OCI-LY1 (cell line): ENCODE data around the gene EPPIN.

Experiments used
- H2AFZ ChIP-seq: fragments of 200-600 bp; sonication (generic), shearing (Covaris generic); 2 replicates; pipeline ENCODE4 v1.6.0; 2014; ENCODE audit warnings: antibody characterized with exemption, mild to moderate bottlenecking, low read length
- H3F3A ChIP-seq: fragments of 200-600 bp; sonication (generic), shearing (Covaris generic); 2 replicates; pipeline ENCODE4 v1.6.0; 2014; ENCODE audit warnings: mild to moderate bottlenecking, antibody characterized with exemption, low read length, moderate library complexity; ENCODE audit not compliant: insufficient read depth
- H3K27ac ChIP-seq: fragments of 200-600 bp; sonication (generic); 2 replicates; pipeline ENCODE4 v1.5.1; 2014; ENCODE audit warnings: low read length, mixed run types, mild to moderate bottlenecking, low read depth; ENCODE audit not compliant: poor library complexity, severe bottlenecking
- H3K27me3 ChIP-seq: fragments of 200-600 bp; sonication (generic); 2 replicates; pipeline ENCODE4 v1.6.0; 2014; ENCODE audit warnings: antibody characterized with exemption, mild to moderate bottlenecking, low read length, moderate library complexity; ENCODE audit not compliant: insufficient read depth
- H3K36me3 ChIP-seq: fragments of 200-600 bp; sonication (generic); 2 replicates; pipeline ENCODE4 v1.6.1; 2014; ENCODE audit warnings: mild to moderate bottlenecking, antibody characterized with exemption, low read length, moderate library complexity, mixed read lengths; ENCODE audit not compliant: insufficient read depth
- H3K4me1 ChIP-seq: fragments of 200-600 bp; sonication (generic); 2 replicates; pipeline ENCODE4 v1.5.1; 2014; ENCODE audit warnings: mild to moderate bottlenecking, low read length, moderate library complexity; ENCODE audit not compliant: insufficient read depth, severe bottlenecking
- H3K4me2 ChIP-seq: fragments of 200-600 bp; sonication (generic), shearing (Covaris generic); 2 replicates; pipeline ENCODE4 v1.6.1; 2014; ENCODE audit warnings: low read length
- H3K4me3 ChIP-seq: fragments of 200-600 bp; sonication (generic); 2 replicates; pipeline ENCODE4 v1.5.1; 2014; ENCODE audit warnings: low read length, low read depth, mild to moderate bottlenecking, mixed read lengths; ENCODE audit not compliant: poor library complexity, severe bottlenecking
- H3K79me2 ChIP-seq: fragments of 200-600 bp; shearing (Covaris generic); 2 replicates; pipeline ENCODE4 v1.6.1; 2016; ENCODE audit warnings: mixed run types, low read length, mixed read lengths; ENCODE audit not compliant: insufficient read depth
- H3K9ac ChIP-seq: fragments of 200-600 bp; sonication (generic), shearing (Covaris generic); 2 replicates; pipeline ENCODE4 v1.6.1; 2014; ENCODE audit warnings: mild to moderate bottlenecking, low read length, mixed read lengths
- H3K9me2 ChIP-seq: fragments of 200-600 bp; sonication (generic), shearing (Covaris generic); 2 replicates; pipeline ENCODE4 v1.6.1; 2014; ENCODE audit warnings: low read depth, mild to moderate bottlenecking, low read length, mixed read lengths
- H3K9me3 ChIP-seq: fragments of 200-600 bp; shearing (Covaris generic); 2 replicates; pipeline ENCODE4 v1.6.1; 2014; ENCODE audit warnings: low read length, mixed read lengths
- H4K20me1 ChIP-seq: fragments of 200-600 bp; sonication (generic), shearing (Covaris generic); 2 replicates; pipeline ENCODE4 v1.6.0; 2016; ENCODE audit warnings: mild to moderate bottlenecking, low read length; ENCODE audit not compliant: insufficient read depth
- CTCF ChIP-seq: fragments of 200-600 bp; sonication (generic), shearing (Covaris generic); IDR thresholded peaks from 2 replicates; pipeline ENCODE4 v1.5.1; 2017; ENCODE audit warnings: mild to moderate bottlenecking, antibody characterized with exemption, low read length, moderate library complexity, mixed read lengths
- EZH2 ChIP-seq: fragments of 200-600 bp; sonication (generic), shearing (Covaris generic); IDR thresholded peaks from 2 replicates; pipeline ENCODE4 v1.8.0; 2017; ENCODE audit warnings: borderline replicate concordance, mixed run types, mild to moderate bottlenecking, antibody characterized with exemption, low read length, moderate library complexity, mixed read lengths

The EPPIN gene

GRCh38 chr20:45508068-45508886, 38.9 kb downstream of the EPPIN start:
- no peaks in the 10 kb centered on the region for H3F3A ChIP-seq
- no peaks in the 10 kb centered on the region for H3K79me2 ChIP-seq
- no peaks in the 10 kb centered on the region for H3K36me3 ChIP-seq
- H3K27me3 ChIP-seq, result no peaks in the 10 kb centered on the region
- H3K4me3 ChIP-seq, result no peak overlapping the region
- no peaks in the 10 kb centered on the region for H3K4me1 ChIP-seq
- no peak overlapping the region for H3K9ac ChIP-seq
- H4K20me1 ChIP-seq, result no peaks in the 10 kb centered on the region
- TF ChIP-seq CTCF (no peak), EZH2 (no peak)
- H3K27ac ChIP-seq, result no peak overlapping the region
- H3K9me2 ChIP-seq, result no peaks in the 10 kb centered on the region
- H3K4me2 ChIP-seq, result no peak overlapping the region
- H2AFZ ChIP-seq, result no peak overlapping the region
- H3K9me3 ChIP-seq, result no peaks in the 10 kb centered on the region

DNA sequence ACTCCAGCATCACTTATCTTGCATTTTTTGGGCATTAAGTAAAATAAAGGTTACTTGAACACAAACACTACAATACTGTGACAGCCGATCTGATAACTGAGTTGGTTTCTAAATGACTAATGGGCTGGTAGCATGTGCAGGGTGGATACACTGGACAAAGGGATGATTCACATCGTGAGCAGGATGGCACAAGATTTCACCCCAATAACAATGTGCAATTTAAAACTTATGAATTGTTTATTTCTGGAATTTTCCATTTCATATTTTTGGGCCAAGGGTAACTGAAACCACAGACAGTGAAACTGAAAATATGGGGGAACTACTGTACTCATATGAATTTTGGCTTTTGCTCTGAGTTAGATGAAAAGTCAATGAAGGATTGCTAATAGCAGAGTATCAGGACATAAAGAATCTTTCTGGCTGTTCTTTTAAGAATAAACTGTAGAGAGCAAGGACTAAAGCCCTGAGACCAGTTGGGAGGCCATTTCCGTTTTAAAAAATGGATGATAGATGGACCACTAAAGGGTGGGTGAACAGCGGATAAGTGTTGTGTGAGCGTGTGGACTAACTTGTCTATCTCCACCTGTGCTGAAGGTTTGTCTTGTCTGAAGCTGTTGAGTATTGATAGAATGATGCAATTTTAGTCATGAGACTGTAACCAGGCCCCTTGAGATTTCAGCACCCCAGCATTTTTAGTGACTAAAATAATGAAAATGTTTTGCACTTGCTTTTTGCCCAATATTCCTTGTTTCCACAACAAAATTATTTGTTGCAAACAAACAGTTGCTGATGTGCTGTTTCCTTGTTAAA, 40.0 kb downstream of the EPPIN start:
- H3K27ac ChIP-seq, result no peak overlapping the region
- no peak overlapping the region for H2AFZ ChIP-seq
- H3K9me3 ChIP-seq, result no peaks in the 10 kb centered on the region
- H3K27me3 ChIP-seq, result no peaks in the 10 kb centered on the region
- no peaks in the 10 kb centered on the region for H3K9me2 ChIP-seq
- no peaks in the 10 kb centered on the region for H3K36me3 ChIP-seq
- H3K4me3 ChIP-seq, result no peak overlapping the region
- H3K4me1 ChIP-seq, result no peaks in the 10 kb centered on the region
- H3K9ac ChIP-seq, result no peak overlapping the region
- H3K79me2 ChIP-seq, result no peaks in the 10 kb centered on the region
- H4K20me1 ChIP-seq, result no peaks in the 10 kb centered on the region
- no peak for TF ChIP-seq CTCF
- no peak for TF ChIP-seq EZH2
- no peaks in the 10 kb centered on the region for H3F3A ChIP-seq
- H3K4me2 ChIP-seq, result no peak overlapping the region

DNA sequence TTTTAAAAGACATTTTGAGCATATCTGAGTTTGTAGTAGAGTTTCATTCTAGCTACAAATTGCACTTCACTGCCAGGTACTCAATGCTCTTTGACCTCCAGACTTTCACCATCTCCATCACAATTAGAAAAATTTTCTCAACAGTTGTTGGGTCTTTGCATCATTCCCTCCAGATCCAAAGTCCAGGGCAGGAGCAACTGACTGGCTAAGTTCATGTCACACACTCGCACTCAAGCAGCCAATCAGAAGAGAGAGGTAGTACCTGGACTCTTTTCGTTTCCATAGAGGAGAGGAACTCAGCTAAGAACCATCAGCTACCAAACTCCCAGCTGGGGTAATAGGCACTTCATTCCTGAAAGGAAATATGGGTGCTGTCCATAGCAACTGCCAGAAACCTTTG, 40.8 kb downstream of the EPPIN start:
- Histone ChIP-seq H4K20me1 (no peaks in the 10 kb centered on the region), H2AFZ (no peak overlapping the region), H3K9me3 (no peaks in the 10 kb centered on the region), H3K79me2 (no peaks in the 10 kb centered on the region), H3K4me2 (no peak overlapping the region), H3K4me1 (no peaks in the 10 kb centered on the region), H3F3A (no peaks in the 10 kb centered on the region), H3K9me2 (no peaks in the 10 kb centered on the region), H3K4me3 (no peak overlapping the region), H3K27ac (no peak overlapping the region), H3K27me3 (no peaks in the 10 kb centered on the region), H3K9ac (no peak overlapping the region), H3K36me3 (no peaks in the 10 kb centered on the region)
- TF ChIP-seq CTCF (no peak), EZH2 (no peak)
